ENCODE data around the gene MAP3K21. TPM values are rescaled to one million over a fixed set of nuclear protein-coding genes. Genes with fewer than 3 reads are reported as not detected.

The MAP3K21 gene
- polyA plus RNA-seq, 3 donors = 0.38 to 2.7 (median 0.59) TPM

- Histone ChIP-seq H4K20me1 (ENCODE audit: insufficient read depth, low read length) (no peaks in the 10 kb centered on the region), H3K79me2 (ENCODE audit: insufficient read depth, low read length) (no peaks in the 10 kb centered on the region), H3K36me3 (replicated peaks in 1 of 2; ENCODE audit: control insufficient read depth in 1 of 2, insufficient read depth in 2 of 2, low read length in 2 of 2) (no peaks in the 10 kb centered on the region), H3K4me3 (replicated peaks in 1 of 3; ENCODE audit: low read depth in 2 of 3, low read length in 3 of 3) (no peak overlapping the region), H3K4me2 (replicated peaks; ENCODE audit: extremely low read depth, low read length, poor library complexity, severe bottlenecking) (no peak overlapping the region), H2AFZ (ENCODE audit: insufficient read depth, low read depth, low read length, poor library complexity, severe bottlenecking) (no peak overlapping the region), H3K27ac (ENCODE audit: low read depth in 1 of 2, low read length in 2 of 2) (no peak overlapping the region), H3K9ac (ENCODE audit: insufficient read depth, low read length, poor library complexity, severe bottlenecking) (no peak overlapping the region), H3K4me1 (ENCODE audit: control insufficient read depth in 1 of 2, insufficient read depth in 2 of 2, low read length in 2 of 2) (peaks cover 6 to 8% of the 10 kb centered on the region in 2 donors), H3K27me3 (ENCODE audit: control insufficient read depth in 2 of 2, insufficient read depth in 2 of 2, low read length in 2 of 2) (no peaks in the 10 kb centered on the region), H3K9me3 (replicated peaks in 1 of 2; ENCODE audit: control insufficient read depth in 1 of 2, insufficient read depth in 1 of 2, low read length in 2 of 2) (peaks cover 0 to 3% of the 10 kb centered on the region in 2 donors)
- H3K4me1 Mint-ChIP-seq = peaks cover 6% of the 10 kb centered on the region
- intact Hi-C loops (cut with micrococcal nuclease) = loop anchor here in 1 of 2 donors (10.0 kb wide), 2 partner anchors 494 to 764 kb away; no protein-coding TSS in a partner anchor
- H3K9me3 Mint-ChIP-seq = peaks cover 0 to 7% (median 4%) of the 10 kb centered on the region in 7 donors
- no peak for TF ChIP-seq CTCF (IDR thresholded peaks at IDR 0.05)
- H3K36me3 Mint-ChIP-seq = no peaks in the 10 kb centered on the region
- peak overlapping the region in 1 of 7 donors; percentile 9 for H3K27ac Mint-ChIP-seq
- DNase-seq = no peak
- H3K27me3 Mint-ChIP-seq (ENCODE audit: low read depth in 3 of 3) = peaks cover 0 to 5% (median 4%) of the 10 kb centered on the region in 3 donors
- 79% methylated on average over 2 of the region's 2 CpGs for WGBS (ENCODE audit: insufficient coverage)
- no peak overlapping the region for H3K4me3 Mint-ChIP-seq
These were observed 27.2 kb upstream of the MAP3K21 start for GRCh38 chr1:233300326-233300725.

GRCh38 chr1:233304489-233305102, 22.9 kb upstream of the MAP3K21 start:
- no peaks in the 10 kb centered on the region for H3K36me3 Mint-ChIP-seq
- no peak overlapping the region for H3K4me3 Mint-ChIP-seq
- peaks cover 0 to 7% (median 4%) of the 10 kb centered on the region in 7 donors for H3K9me3 Mint-ChIP-seq
- intact Hi-C loops (cut with micrococcal nuclease) = loop anchor here (5.0 to 10.0 kb wide), 3 partner anchors 490 to 763 kb away; no protein-coding TSS in a partner anchor
- H3K27me3 ChIP-seq (ENCODE audit: control insufficient read depth in 2 of 2, insufficient read depth in 2 of 2, low read length in 2 of 2) = no peaks in the 10 kb centered on the region
- H3K79me2 ChIP-seq (ENCODE audit: insufficient read depth, low read length) = no peaks in the 10 kb centered on the region
- no peak overlapping the region for H3K4me2 ChIP-seq (replicated peaks; ENCODE audit: extremely low read depth, low read length, poor library complexity, severe bottlenecking)
- no peaks in the 10 kb centered on the region for H3K36me3 ChIP-seq (replicated peaks in 1 of 2; ENCODE audit: control insufficient read depth in 1 of 2, insufficient read depth in 2 of 2, low read length in 2 of 2)
- H3K27ac Mint-ChIP-seq = no peak overlapping the region
- no peaks in the 10 kb centered on the region for H3K4me1 Mint-ChIP-seq
- H2AFZ ChIP-seq (ENCODE audit: insufficient read depth, low read depth, low read length, poor library complexity, severe bottlenecking) = no peak overlapping the region
- no CpG with 5 or more reads among the region's 1 CpG for WGBS (ENCODE audit: insufficient coverage)
- H3K9ac ChIP-seq (ENCODE audit: insufficient read depth, low read length, poor library complexity, severe bottlenecking) = no peak overlapping the region
- no peaks in the 10 kb centered on the region for H3K4me1 ChIP-seq (ENCODE audit: control insufficient read depth in 1 of 2, insufficient read depth in 2 of 2, low read length in 2 of 2)
- H3K4me3 ChIP-seq (replicated peaks in 1 of 3; ENCODE audit: low read depth in 2 of 3, low read length in 3 of 3) = no peak overlapping the region
- peaks cover 0 to 3% of the 10 kb centered on the region in 2 donors for H3K9me3 ChIP-seq (replicated peaks in 1 of 2; ENCODE audit: control insufficient read depth in 1 of 2, insufficient read depth in 1 of 2, low read length in 2 of 2)
- H3K27me3 Mint-ChIP-seq (ENCODE audit: low read depth in 3 of 3) = peaks cover 0 to 2% (median 1%) of the 10 kb centered on the region in 3 donors
- peak; percentile 89 for TF ChIP-seq CTCF (IDR thresholded peaks at IDR 0.05)
- no peak overlapping the region for H3K27ac ChIP-seq (ENCODE audit: low read depth in 1 of 2, low read length in 2 of 2)
- H4K20me1 ChIP-seq (ENCODE audit: insufficient read depth, low read length) = no peaks in the 10 kb centered on the region
- DNase-seq = peak in 2 of 3 donors; percentile 23 to 52

All from CD14-positive monocyte (primary cell).